HL-60/S4 (cell line): ENCODE data around the gene ZNF414.
"Not testable (repeated sequence)": the region's sequence is repeated elsewhere in the genome, so short reads cannot be mapped to it uniquely, and the experiment has no call there.

Source experiments
- in situ Hi-C: fragments of 300-500 bp; cut with MboI; formaldehyde crosslinking; loops from 2 replicates; pipeline ENCODE4 v1.14.3; 2022; ENCODE audit warnings: low sequenced_read_pairs

ZNF414 gene

GRCh38 chr19:8513687-8514504 lies at the start of gene ZNF414:
Gene ZNF414 (minus strand): TSS chr19:8514167. CDS start chr19:8514046, 121 bp downstream.
- in situ Hi-C loops = no loop called here

GRCh38 chr19:8561075-8561764 lies 47.3 kb upstream of the ZNF414 start:
- in situ Hi-C loops = no loop called here

GRCh38 chr19:8558325-8558724 lies 44.4 kb upstream of the ZNF414 start:
- in situ Hi-C loops = no loop called here

- in situ Hi-C loops = no loop called here
Measured at GRCh38 chr19:8557642-8558238, 43.8 kb upstream of the ZNF414 start.

GRCh38 chr19:8553729-8554128 lies 39.8 kb upstream of the ZNF414 start:
- in situ Hi-C loops = not testable (repeated sequence)

- in situ Hi-C loops = no loop called here
Measured at GRCh38 chr19:8552810-8553209, 38.8 kb upstream of the ZNF414 start.

- in situ Hi-C loops = no loop called here
Measured at GRCh38 chr19:8550070-8550469, 36.1 kb upstream of the ZNF414 start.

GRCh38 chr19:8545743-8546142 lies 31.8 kb upstream of the ZNF414 start:
- in situ Hi-C loops = no loop called here

GRCh38 chr19:8544168-8544567 lies 30.2 kb upstream of the ZNF414 start:
- in situ Hi-C loops = no loop called here

- in situ Hi-C loops = no loop called here
Measured at GRCh38 chr19:8539621-8540149, 25.7 kb upstream of the ZNF414 start.

GRCh38 chr19:8537099-8537498 lies 23.1 kb upstream of the ZNF414 start:
- in situ Hi-C loops = no loop called here

GRCh38 chr19:8536282-8536681 lies 22.3 kb upstream of the ZNF414 start:
- in situ Hi-C loops = no loop called here

- in situ Hi-C loops = no loop called here
Measured at GRCh38 chr19:8532225-8532624, 18.3 kb upstream of the ZNF414 start.

GRCh38 chr19:8531470-8531869 lies 17.5 kb upstream of the ZNF414 start:
- in situ Hi-C loops = no loop called here

- in situ Hi-C loops = no loop called here
Measured at GRCh38 chr19:8530061-8530679, 16.2 kb upstream of the ZNF414 start.

GRCh38 chr19:8529369-8530006 lies 15.5 kb upstream of the ZNF414 start:
- in situ Hi-C loops = no loop called here

- in situ Hi-C loops = no loop called here
Measured at GRCh38 chr19:8528500-8528899, 14.5 kb upstream of the ZNF414 start.

GRCh38 chr19:8526345-8527091 lies 12.6 kb upstream of the ZNF414 start:
- in situ Hi-C loops = no loop called here

- in situ Hi-C loops = no loop called here
Measured at GRCh38 chr19:8525401-8525684, 11.4 kb upstream of the ZNF414 start.

GRCh38 chr19:8519388-8519787 lies 5.4 kb upstream of the ZNF414 start:
- in situ Hi-C loops = no loop called here
